ENCODE results near the gene CLEC3A.

CLEC3A gene

DNA sequence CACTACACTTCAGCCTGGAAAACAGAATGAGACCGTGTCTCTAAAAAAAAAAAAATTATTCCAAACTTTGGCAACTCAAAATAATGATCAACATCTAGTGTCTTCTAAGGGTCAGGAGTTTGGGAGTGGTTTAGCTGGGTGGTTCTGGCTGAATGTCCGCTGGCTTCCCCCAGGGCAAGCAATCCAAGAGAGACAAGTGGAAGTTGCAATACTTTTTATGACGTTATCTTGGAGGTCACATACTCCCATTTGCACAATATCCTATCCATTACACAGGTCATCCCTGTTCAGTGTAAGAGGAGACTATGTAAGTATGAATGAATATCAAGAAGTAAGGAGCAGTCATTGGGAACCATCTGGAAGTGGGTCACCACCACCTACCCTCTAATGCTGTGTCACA lies 15.2 kb upstream of the CLEC3A start:
- H3F3A ChIP-seq (ENCODE audit: control insufficient read depth, insufficient read depth), result no peaks in the 10 kb centered on the region
- no peaks in the 10 kb centered on the region for H3K4me1 ChIP-seq (ENCODE audit: control insufficient read depth, low read length)
- H3K27ac ChIP-seq (ENCODE audit: low read depth, low read length), result no peak overlapping the region
- no peak overlapping the region for H3K4me3 ChIP-seq (ENCODE audit: low read length)
- H3K4me2 ChIP-seq (ENCODE audit: low read length), result no peak overlapping the region
- H3K79me2 ChIP-seq (ENCODE audit: control insufficient read depth, low read length), result no peaks in the 10 kb centered on the region
- H3K27me3 ChIP-seq (ENCODE audit: control insufficient read depth, low read length), result no peaks in the 10 kb centered on the region
- no peaks in the 10 kb centered on the region for H3K36me3 ChIP-seq (ENCODE audit: control insufficient read depth, low read length)
- TF ChIP-seq, protein P1, sequence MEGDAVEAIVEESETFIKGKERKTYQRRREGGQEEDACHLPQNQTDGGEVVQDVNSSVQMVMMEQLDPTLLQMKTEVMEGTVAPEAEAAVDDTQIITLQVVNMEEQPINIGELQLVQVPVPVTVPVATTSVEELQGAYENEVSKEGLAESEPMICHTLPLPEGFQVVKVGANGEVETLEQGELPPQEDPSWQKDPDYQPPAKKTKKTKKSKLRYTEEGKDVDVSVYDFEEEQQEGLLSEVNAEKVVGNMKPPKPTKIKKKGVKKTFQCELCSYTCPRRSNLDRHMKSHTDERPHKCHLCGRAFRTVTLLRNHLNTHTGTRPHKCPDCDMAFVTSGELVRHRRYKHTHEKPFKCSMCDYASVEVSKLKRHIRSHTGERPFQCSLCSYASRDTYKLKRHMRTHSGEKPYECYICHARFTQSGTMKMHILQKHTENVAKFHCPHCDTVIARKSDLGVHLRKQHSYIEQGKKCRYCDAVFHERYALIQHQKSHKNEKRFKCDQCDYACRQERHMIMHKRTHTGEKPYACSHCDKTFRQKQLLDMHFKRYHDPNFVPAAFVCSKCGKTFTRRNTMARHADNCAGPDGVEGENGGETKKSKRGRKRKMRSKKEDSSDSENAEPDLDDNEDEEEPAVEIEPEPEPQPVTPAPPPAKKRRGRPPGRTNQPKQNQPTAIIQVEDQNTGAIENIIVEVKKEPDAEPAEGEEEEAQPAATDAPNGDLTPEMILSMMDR (IDR thresholded peaks at IDR 0.05; ENCODE audit: low read depth, low read length, poor library complexity, severe bottlenecking), result no peak
- TF ChIP-seq EZH2phosphoT487 (IDR thresholded peaks at IDR 0.05; ENCODE audit: borderline replicate concordance, low read length), result no peak
- H4K20me1 ChIP-seq (ENCODE audit: control insufficient read depth, insufficient read depth, low read depth, low read length), result no peaks in the 10 kb centered on the region
- no peaks in the 10 kb centered on the region for H3K9me2 ChIP-seq (replicated peaks; ENCODE audit: control insufficient read depth, low read length)
- no peaks in the 10 kb centered on the region for H3K9me3 ChIP-seq (ENCODE audit: control insufficient read depth, insufficient read depth, low read length)

DNA sequence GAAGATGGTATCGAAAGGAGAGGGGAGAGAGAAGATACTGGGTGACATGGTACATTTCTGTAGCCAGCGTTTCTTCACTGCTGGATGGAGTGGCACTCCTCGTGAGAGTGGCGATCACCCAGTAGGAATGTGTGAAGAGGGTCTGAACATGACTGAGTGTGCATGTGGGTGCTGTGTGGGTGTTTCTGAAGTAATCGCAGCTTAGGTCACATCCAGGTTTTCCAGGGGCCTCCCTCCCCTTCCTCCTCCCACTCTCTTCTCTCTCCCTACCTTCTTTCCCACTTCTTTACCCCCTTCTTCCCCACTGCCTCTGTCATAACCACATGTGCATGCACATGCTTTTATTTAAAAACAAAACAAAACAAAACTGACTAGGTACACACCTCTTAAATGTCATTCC lies 1.8 kb downstream of the CLEC3A start:
- H3K9me3 ChIP-seq (ENCODE audit: control insufficient read depth, insufficient read depth, low read length), result no peaks in the 10 kb centered on the region
- no peaks in the 10 kb centered on the region for H3K4me1 ChIP-seq (ENCODE audit: control insufficient read depth, low read length)
- no peaks in the 10 kb centered on the region for H3K27me3 ChIP-seq (ENCODE audit: control insufficient read depth, low read length)
- no peaks in the 10 kb centered on the region for H3K79me2 ChIP-seq (ENCODE audit: control insufficient read depth, low read length)
- no peaks in the 10 kb centered on the region for H3F3A ChIP-seq (ENCODE audit: control insufficient read depth, insufficient read depth)
- H3K36me3 ChIP-seq (ENCODE audit: control insufficient read depth, low read length), result no peaks in the 10 kb centered on the region
- H3K4me3 ChIP-seq (ENCODE audit: low read length), result no peak overlapping the region
- no peak overlapping the region for H3K27ac ChIP-seq (ENCODE audit: low read depth, low read length)
- no peaks in the 10 kb centered on the region for H4K20me1 ChIP-seq (ENCODE audit: control insufficient read depth, insufficient read depth, low read depth, low read length)
- TF ChIP-seq EZH2phosphoT487 (IDR thresholded peaks at IDR 0.05; ENCODE audit: borderline replicate concordance, low read length), result no peak
- TF ChIP-seq, protein P1 (IDR thresholded peaks at IDR 0.05; ENCODE audit: low read depth, low read length, poor library complexity, severe bottlenecking), result no peak
- H3K4me2 ChIP-seq (ENCODE audit: low read length), result no peak overlapping the region
- no peaks in the 10 kb centered on the region for H3K9me2 ChIP-seq (replicated peaks; ENCODE audit: control insufficient read depth, low read length)

DNA sequence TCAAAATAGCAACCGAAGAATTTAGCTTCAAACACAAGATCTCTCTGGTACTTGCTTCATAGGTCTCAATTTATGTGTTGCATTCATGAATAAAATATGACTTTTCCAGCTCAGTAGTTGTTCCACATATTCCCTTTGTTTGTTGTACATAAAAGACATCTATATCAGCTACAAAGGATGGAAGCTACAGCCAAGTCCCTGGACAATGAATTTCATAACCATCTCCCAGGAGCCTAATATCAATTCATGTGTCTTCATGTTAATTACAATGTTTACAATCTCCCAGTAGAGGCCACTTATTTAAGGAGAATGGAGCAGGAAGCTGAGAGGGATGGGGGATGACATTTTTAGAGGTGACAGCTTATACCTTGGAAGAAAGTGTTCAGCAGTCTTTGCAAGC lies 3.3 kb downstream of the CLEC3A start:
- no peak for TF ChIP-seq EZH2phosphoT487 (IDR thresholded peaks at IDR 0.05; ENCODE audit: borderline replicate concordance, low read length)
- TF ChIP-seq, protein P1 (IDR thresholded peaks at IDR 0.05; ENCODE audit: low read depth, low read length, poor library complexity, severe bottlenecking), result no peak

DNA sequence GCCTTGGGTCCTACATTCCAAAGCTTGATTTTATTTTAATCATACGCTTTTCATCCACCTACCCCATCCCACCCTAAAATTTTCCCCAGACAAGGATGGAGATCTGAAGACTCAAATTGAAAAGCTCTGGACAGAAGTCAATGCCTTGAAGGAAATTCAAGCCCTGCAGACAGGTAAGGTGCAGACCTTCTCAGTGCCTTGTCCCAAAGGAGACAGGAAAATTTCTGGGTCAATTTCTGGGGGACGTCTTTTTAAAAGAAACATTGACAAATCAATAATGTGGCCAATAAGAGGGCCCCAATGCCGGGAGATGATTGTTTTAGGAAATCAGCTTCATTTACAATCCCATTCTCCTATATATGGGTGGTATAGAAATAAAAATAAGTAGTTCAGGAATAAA lies 5.7 kb downstream of the CLEC3A start:
- no peaks in the 10 kb centered on the region for H3K79me2 ChIP-seq (ENCODE audit: control insufficient read depth, low read length)
- no peak overlapping the region for H3K27ac ChIP-seq (ENCODE audit: low read depth, low read length)
- H3F3A ChIP-seq (ENCODE audit: control insufficient read depth, insufficient read depth), result no peaks in the 10 kb centered on the region
- no peak overlapping the region for H3K4me3 ChIP-seq (ENCODE audit: low read length)
- H3K4me1 ChIP-seq (ENCODE audit: control insufficient read depth, low read length), result no peaks in the 10 kb centered on the region
- H3K9me2 ChIP-seq (replicated peaks; ENCODE audit: control insufficient read depth, low read length), result no peaks in the 10 kb centered on the region
- H3K27me3 ChIP-seq (ENCODE audit: control insufficient read depth, low read length), result no peaks in the 10 kb centered on the region
- no peaks in the 10 kb centered on the region for H4K20me1 ChIP-seq (ENCODE audit: control insufficient read depth, insufficient read depth, low read depth, low read length)
- H3K36me3 ChIP-seq (ENCODE audit: control insufficient read depth, low read length), result no peaks in the 10 kb centered on the region
- no peaks in the 10 kb centered on the region for H3K9me3 ChIP-seq (ENCODE audit: control insufficient read depth, insufficient read depth, low read length)
- no peak overlapping the region for H3K4me2 ChIP-seq (ENCODE audit: low read length)
- TF ChIP-seq, protein P1 (IDR thresholded peaks at IDR 0.05; ENCODE audit: low read depth, low read length, poor library complexity, severe bottlenecking), result no peak
- no peak for TF ChIP-seq EZH2phosphoT487 (IDR thresholded peaks at IDR 0.05; ENCODE audit: borderline replicate concordance, low read length)

More for the DNA sequence above, 3.3 kb downstream of the CLEC3A start:
- Histone ChIP-seq H3K4me3 (ENCODE audit: low read length) (no peak overlapping the region), H3K4me1 (ENCODE audit: control insufficient read depth, low read length) (no peaks in the 10 kb centered on the region), H3K9me2 (replicated peaks; ENCODE audit: control insufficient read depth, low read length) (no peaks in the 10 kb centered on the region), H3K79me2 (ENCODE audit: control insufficient read depth, low read length) (no peaks in the 10 kb centered on the region), H3K27me3 (ENCODE audit: control insufficient read depth, low read length) (no peaks in the 10 kb centered on the region), H3F3A (ENCODE audit: control insufficient read depth, insufficient read depth) (no peaks in the 10 kb centered on the region), H3K36me3 (ENCODE audit: control insufficient read depth, low read length) (no peaks in the 10 kb centered on the region), H4K20me1 (ENCODE audit: control insufficient read depth, insufficient read depth, low read depth, low read length) (no peaks in the 10 kb centered on the region), H3K9me3 (ENCODE audit: control insufficient read depth, insufficient read depth, low read length) (no peaks in the 10 kb centered on the region), H3K27ac (ENCODE audit: low read depth, low read length) (no peak overlapping the region), H3K4me2 (ENCODE audit: low read length) (no peak overlapping the region)
